HG03039 (cell line): ENCODE measurements around the gene OXSR1.
"Not testable (repeated sequence)": the region's sequence is repeated elsewhere in the genome, so short reads cannot be mapped to it uniquely, and the experiment has no call there.

Source experiments
- ATAC-seq: cut with Tn5 transposase; IDR thresholded peaks from one replicate; pipeline ENCODE4 v1.9.1; 2021; ENCODE audit warnings: mild to moderate bottlenecking, moderate library complexity; ENCODE audit not compliant: unreplicated experiment

The OXSR1 gene

GRCh38 chr3:38141173-38141951 lies 24.0 kb upstream of the OXSR1 start:
- ATAC-seq: no peak

GRCh38 chr3:38141952-38142273 lies 23.4 kb upstream of the OXSR1 start:
- no peak for ATAC-seq

DNA sequence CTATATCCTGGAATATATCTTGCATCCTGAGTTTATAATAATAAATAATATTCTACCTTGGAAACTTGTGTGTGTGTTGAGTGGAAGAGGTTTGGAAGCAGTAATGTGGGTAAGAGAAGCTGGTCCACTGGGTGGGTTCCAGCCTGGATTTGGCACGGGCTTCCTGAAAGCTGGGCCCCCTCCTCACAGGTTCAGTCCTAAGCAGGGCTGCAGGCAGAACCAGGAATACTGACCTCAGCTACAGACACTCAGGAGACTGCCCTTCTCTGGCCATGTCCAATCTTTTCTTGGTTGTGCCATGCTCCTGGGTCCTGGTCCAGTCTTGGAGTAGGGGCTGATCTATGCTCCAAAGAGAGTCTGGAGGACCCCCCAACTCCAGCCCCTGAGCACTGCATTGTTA lies 22.4 kb upstream of the OXSR1 start:
- no peak for ATAC-seq

- ATAC-seq: no peak
Measured at GRCh38 chr3:38143511-38143910, 21.8 kb upstream of the OXSR1 start.

GRCh38 chr3:38146504-38146903 lies 18.8 kb upstream of the OXSR1 start:
- no peak for ATAC-seq

DNA sequence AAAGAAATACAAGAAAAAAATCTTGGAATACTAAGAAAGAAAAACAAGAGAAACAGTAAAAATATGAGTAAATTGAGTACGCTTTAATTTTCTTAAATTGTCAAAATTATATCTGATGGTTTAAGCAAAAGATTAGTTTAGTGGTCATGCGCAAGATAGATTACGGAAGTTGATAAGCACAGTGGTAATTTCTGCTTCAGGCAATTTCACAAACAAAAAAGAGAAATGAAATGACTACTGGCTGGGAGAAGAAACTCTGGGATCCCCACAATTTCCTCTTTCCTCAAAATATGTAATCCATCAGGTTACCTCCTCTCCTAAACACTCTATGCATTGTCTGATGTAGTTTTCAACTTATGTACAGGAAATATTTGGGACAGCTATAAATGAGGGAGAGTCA lies 17.9 kb upstream of the OXSR1 start:
- ATAC-seq: no peak

DNA sequence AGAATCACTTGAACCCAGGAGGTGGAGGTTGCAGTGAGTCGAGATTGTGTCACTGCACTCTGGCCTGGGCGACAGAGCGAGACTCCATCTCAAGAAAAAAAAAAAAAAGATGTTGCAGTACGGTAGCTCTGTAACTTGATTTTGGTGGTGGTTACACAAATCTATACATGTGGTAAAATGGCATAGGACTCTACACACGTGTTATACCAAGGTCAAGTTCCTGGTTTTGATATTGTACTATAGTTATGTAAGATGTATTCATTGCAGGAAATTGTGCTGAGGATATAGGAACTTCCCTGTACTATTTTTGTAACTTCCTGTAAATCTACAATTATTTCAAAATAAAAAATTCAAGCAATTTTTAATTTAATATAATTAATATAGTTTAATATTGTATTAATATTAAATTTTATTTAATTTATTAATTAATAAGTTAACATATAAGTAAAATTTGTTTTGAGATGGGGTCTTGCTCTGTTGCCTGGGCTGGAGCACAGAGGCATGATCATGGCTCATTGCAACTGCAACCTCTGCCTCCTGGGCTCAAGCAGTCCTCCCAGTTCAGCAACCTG lies 16.9 kb upstream of the OXSR1 start:
- no peak for ATAC-seq

DNA sequence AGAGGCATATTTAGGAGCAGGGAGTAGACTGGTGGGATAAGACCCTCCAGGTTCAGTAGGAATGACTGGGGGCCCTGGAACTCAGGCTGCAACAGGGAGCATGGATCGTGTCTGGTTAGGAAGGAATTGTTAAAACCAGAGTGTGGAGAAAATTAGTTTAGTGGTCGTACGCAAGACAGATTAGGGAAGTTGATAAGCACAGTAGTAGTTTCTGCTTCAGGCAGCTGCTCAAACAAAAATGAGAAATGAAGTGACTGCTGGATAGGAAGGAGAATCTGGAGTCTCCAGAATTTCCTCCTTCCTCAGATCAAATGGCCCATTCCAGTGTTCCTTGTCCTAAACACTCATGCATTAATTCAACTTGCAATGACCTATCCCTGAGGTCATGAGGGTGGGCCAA lies 15.6 kb upstream of the OXSR1 start:
- no peak for ATAC-seq

- no peak for ATAC-seq
Measured at GRCh38 chr3:38150780-38151528, 14.4 kb upstream of the OXSR1 start.

DNA sequence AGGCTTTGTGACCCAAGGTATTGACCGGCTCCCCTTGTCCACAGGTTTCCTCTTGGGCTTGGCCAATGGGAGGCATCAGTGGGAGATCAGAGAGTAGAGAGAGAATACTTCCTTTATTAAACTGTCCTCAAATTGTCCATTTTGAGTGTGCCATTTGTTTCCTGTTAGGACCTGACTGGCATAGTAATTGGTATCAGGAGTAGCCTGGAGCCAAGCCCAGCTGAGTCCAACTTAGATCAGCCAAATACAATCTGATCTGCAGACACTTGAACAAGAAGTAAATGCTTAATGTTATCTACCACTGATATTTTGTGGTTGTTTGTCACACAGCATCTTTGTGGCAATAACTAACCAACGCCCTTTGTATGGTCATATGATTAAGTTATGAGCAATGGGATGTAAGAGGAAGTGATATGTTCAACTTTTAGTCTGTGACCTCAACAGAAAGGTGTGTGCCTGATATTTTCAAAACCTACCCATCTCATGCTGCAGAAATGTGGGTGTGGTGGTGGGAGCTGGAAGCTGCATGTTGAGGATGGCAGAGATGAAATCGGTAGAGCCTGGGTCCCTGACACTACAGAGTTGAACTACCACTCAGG lies 13.6 kb upstream of the OXSR1 start:
- ATAC-seq: no peak

DNA sequence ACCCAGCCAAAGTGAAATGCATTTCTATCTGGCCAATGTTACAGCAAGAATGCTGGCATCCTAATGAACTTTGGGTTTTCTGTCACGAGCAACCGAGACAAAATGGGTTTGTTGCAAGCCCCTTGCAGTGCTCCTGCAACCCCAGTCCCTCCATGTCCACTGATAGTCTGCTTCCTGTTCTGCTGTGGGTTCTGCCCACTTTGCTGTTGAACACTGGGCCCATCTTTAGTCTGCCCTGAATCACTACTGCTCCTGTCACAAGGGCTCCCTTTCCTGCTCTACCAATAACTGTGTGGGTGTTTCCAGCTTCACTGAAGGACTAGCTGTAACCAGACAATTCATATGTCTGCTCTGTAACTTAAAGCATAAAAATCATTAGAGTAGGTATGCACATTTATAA lies 12.7 kb upstream of the OXSR1 start:
- ATAC-seq: no peak

DNA sequence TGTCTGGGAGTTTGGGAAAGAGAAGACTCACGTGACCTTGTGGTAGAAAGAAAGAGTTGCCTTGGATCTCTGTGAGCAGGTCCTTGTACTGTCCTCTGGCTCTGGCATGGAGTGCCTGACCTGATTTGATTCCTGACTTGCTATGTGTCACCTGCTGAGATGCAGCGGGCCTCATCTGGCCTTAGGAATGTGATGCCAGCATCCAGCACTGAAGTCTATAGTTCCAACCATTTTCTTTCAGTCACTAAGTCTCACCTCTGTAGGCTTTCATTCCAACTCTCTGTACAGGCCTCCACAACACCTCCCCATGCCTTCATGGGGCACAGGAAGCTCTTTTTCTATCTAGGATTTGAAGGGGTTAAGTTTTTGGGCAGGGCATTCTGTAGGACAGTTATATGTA lies 12.1 kb upstream of the OXSR1 start:
- ATAC-seq: no peak

DNA sequence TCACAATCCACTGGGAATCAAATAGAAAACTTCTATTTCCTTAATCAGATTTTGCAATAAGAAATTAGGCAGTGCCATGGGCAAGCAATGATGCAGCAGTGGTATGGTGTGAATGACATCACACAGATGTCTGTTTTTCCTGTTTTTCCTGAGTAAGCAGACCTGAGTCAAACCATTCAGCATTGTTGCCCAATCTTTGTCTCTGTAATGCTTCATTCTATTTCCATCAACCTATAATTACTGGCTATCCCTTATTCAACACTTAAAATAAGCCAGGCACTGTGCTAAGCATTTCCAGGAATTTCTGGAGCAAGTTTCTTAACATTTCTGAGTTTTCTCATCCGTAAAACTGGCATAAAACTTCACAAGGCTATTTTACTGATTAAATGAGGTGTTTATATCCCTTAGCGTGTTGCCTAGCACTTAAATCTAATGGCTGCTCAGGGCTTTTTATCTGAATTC lies 11.3 kb upstream of the OXSR1 start:
- no peak for ATAC-seq

- ATAC-seq: no peak
Measured at GRCh38 chr3:38154625-38155255, 10.6 kb upstream of the OXSR1 start.

DNA sequence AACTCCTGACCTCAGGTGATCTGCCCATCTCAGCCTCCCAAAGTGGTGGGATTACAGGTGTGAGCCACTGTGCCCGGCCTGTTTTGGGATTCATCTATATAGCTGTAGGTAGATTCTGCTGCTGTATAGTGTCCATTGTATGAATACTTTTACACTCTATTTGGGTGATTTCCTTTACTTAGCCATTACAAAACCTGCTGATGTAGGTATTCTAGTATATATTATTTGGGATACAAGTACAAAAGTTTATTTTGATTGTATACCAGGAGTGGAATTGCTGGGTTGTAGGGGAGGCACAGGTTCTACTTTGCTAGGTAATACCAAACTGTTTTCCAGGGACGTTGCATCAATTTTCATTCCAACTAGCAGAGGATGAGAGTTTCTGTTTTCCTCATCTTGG lies 9.5 kb upstream of the OXSR1 start:
- no peak for ATAC-seq

GRCh38 chr3:38157117-38157516 lies 8.2 kb upstream of the OXSR1 start:
- ATAC-seq: no peak

DNA sequence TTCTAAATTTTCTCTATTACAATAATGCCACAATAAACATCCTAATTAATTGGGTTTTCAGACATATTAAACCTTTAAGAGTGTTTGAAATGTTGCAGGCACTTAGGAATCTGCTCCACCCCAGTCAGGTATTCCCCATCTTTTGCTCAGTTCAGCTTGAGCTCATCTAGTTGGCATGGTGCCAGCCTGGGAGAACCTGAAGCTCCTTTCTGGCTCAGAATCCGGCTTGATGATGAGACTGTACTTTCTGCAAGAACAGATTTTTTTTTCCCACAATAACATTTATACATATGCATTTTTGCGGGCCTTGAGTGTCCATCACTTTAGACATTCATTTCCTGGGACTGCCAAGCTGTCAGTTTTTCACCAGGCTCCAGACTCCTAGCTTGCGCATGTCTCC lies 7.7 kb upstream of the OXSR1 start:
- no peak for ATAC-seq

GRCh38 chr3:38158472-38158871 lies 6.9 kb upstream of the OXSR1 start:
- no peak for ATAC-seq

DNA sequence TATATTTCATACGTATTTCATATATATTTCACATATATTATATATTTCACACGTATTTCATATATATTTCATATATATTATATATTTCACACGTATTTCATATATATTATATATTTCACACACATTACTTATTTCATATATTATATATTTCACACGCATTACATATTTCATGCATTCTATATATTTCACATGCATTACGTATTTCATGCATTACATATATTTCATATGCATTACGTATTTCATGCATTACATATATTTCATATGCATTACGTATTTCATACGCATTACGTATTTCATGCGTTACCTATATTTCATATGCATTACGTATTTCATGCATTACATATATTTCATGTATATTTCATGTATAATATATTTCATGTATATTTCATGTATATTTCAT lies 4.6 kb upstream of the OXSR1 start:
- ATAC-seq: not testable (repeated sequence)

GRCh38 chr3:38163117-38163840 lies 2.1 kb upstream of the OXSR1 start:
- ATAC-seq: no peak
